Upper lobe of right lung (tissue), 1 donor: ENCODE results near the gene FBXW11. TPM values are rescaled to one million over a fixed set of nuclear protein-coding genes. Genes with fewer than 3 reads are reported as not detected.

Experiments used
- ATAC-seq: fragments of 200-7000 bp; cut with Tn5 transposase; one replicate; pipeline ENCODE4 v1.9.1; 2020; ENCODE audit warnings: mild to moderate bottlenecking, moderate library complexity
- DNase-seq: peaks from one replicate; pipeline ENCODE4 v3.0.0-alpha.2; 2020
- H3K27ac ChIP-seq: fragments of 200-600 bp; one replicate; pipeline ENCODE4 v1.8.0; 2022
- H3K27me3 ChIP-seq: fragments of 200-600 bp; one replicate; pipeline ENCODE4 v1.8.0; 2022; ENCODE audit warnings: mild to moderate bottlenecking
- H3K36me3 ChIP-seq: fragments of 200-600 bp; one replicate; pipeline ENCODE4 v1.8.0; 2022
- H3K4me1 ChIP-seq: fragments of 200-600 bp; one replicate; pipeline ENCODE4 v1.8.0; 2022
- H3K4me3 ChIP-seq: fragments of 200-600 bp; one replicate; pipeline ENCODE4 v1.8.0; 2022; ENCODE audit warnings: mild to moderate bottlenecking
- H3K9me3 ChIP-seq: fragments of 200-600 bp; one replicate; pipeline ENCODE4 v1.8.0; 2022
- intact Hi-C: fragments of 100-400 bp; cut with DNase I; formaldehyde crosslinking; loops from one replicate; pipeline ENCODE4 v1.11.0; 2022
- total RNA-seq: library from RNA; stranded (reverse); fragmentation: NEBNext Ultra II Directional; extraction: Animal tissue kit (Norgen Biotek cat#: 25700); gene quantifications from one replicate; pipeline ENCODE4 v1.2.1, GENCODE V29; 2021
- TF ChIP-seq, protein P1 (sequence below): fragments of 200-600 bp; IDR thresholded peaks from one replicate; pipeline ENCODE4 v1.8.0; 2022; ENCODE audit warnings: antibody characterized with exemption
- donor health status: DM: no; HTN: yes; CAD: no; lungs with severe emphysema.

Gene FBXW11
- total RNA-seq, 1 donor from 2014 or later: 61.8 TPM

DNA sequence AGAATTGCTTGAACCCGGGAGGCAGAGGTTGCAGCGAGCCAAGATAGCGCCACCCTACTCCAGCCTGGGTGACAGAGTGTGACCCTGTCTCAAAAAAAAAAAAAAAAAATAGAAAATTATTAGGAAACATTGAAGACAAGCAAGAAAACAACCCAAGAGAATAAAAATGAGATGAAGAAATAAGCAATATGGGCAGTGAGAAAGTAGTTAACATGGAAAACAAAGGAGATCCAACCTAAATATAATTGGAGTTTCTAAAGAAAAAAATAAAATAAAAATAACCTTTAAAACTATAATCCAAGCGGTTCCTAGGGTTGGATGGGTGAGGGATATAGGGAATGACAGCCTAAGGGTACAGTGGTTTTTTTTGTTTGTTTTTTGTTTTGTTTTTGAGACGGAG lies 71.9 kb downstream of the FBXW11 start:
- DNase-seq: no peak
- H3K27ac ChIP-seq: no peak overlapping the region
- H3K4me1 ChIP-seq: no peaks in the 10 kb centered on the region
- TF ChIP-seq, protein P1, sequence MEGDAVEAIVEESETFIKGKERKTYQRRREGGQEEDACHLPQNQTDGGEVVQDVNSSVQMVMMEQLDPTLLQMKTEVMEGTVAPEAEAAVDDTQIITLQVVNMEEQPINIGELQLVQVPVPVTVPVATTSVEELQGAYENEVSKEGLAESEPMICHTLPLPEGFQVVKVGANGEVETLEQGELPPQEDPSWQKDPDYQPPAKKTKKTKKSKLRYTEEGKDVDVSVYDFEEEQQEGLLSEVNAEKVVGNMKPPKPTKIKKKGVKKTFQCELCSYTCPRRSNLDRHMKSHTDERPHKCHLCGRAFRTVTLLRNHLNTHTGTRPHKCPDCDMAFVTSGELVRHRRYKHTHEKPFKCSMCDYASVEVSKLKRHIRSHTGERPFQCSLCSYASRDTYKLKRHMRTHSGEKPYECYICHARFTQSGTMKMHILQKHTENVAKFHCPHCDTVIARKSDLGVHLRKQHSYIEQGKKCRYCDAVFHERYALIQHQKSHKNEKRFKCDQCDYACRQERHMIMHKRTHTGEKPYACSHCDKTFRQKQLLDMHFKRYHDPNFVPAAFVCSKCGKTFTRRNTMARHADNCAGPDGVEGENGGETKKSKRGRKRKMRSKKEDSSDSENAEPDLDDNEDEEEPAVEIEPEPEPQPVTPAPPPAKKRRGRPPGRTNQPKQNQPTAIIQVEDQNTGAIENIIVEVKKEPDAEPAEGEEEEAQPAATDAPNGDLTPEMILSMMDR: no peak
- no peaks in the 10 kb centered on the region for H3K9me3 ChIP-seq
- ATAC-seq: no peak
- intact Hi-C loops: no loop called here
- H3K36me3 ChIP-seq: no peaks in the 10 kb centered on the region
- no peak overlapping the region for H3K4me3 ChIP-seq
- H3K27me3 ChIP-seq: no peaks in the 10 kb centered on the region

DNA sequence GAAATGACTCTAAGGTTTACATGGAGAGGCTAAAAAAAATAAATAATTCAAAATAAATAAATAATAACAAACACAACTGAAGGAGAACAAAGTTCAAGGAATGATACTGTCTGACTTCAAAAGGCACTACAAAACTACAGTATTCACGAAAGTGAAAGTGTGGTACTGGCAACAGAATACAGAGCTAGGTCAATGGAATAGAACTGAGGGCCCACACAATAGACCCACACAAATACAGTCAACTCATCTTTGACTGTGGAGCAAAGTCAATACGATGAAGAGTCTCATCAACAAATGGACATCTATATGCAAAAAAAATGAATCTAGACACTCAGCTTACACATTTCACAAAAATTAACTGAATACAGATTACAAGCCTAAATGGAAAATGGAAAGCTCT lies 75.3 kb downstream of the FBXW11 start:
- intact Hi-C loops: no loop called here
- H3K27me3 ChIP-seq: no peaks in the 10 kb centered on the region

DNA sequence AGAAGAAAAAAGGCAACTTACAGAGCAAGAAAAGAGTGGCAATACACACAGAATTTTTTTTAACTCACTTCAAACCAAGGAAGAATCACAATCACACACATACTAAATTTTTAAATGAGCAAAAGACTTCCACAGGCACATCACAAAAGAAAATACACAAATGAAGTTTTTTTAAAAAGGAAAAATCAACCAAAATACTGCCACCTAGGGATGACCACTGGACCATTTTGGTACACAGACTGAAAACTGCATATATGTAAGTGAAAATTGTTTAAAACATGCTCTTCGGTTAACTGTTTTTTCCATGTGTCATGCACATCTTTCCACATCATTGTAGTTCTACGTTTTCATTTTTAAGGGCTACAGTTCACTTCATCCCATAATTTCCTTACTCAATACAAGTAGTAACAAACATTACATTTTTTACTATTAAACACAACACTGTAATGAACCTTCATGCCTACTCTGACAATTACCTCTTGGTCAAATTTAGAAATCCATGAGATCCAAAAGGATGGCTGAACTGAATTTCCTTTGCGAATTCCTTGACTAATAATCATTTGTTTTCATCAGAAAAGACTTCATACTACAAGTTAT lies 79.0 kb downstream of the FBXW11 start:
- Histone ChIP-seq H3K4me1 (no peaks in the 10 kb centered on the region), H3K4me3 (no peak overlapping the region), H3K9me3 (no peaks in the 10 kb centered on the region), H3K27me3 (no peaks in the 10 kb centered on the region), H3K27ac (no peak overlapping the region), H3K36me3 (no peaks in the 10 kb centered on the region)
- TF ChIP-seq, protein P1: no peak
- no peak for DNase-seq
- intact Hi-C loops: no loop called here
- no peak for ATAC-seq

More for the DNA sequence above, 75.3 kb downstream of the FBXW11 start:
- Histone ChIP-seq H3K27ac (no peak overlapping the region), H3K9me3 (no peaks in the 10 kb centered on the region), H3K36me3 (no peaks in the 10 kb centered on the region), H3K4me1 (no peaks in the 10 kb centered on the region), H3K4me3 (no peak overlapping the region)
- TF ChIP-seq, protein P1: no peak
- ATAC-seq: no peak
- no peak for DNase-seq

DNA sequence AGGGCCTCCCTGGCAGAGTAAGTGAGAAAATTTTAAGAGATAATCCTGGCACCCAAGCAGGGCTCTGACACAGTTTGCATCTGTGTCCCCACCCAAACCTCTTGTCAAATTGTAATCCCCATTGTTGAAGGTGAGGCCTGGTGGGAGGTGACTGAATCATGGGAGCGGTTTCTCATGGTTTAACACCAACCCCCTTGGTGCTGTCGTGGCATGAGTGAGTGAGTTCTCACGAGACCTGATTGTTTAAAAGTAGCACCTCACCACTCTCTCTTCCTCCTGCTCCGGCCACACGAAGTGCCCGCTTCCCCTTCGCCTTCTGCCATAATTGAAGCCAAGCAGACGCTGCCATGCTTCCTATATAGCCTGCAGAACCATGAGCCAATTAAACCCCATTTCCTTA lies 80.1 kb downstream of the FBXW11 start:
- TF ChIP-seq, protein P1: no peak
- H3K27me3 ChIP-seq: no peaks in the 10 kb centered on the region
- no peaks in the 10 kb centered on the region for H3K36me3 ChIP-seq

DNA sequence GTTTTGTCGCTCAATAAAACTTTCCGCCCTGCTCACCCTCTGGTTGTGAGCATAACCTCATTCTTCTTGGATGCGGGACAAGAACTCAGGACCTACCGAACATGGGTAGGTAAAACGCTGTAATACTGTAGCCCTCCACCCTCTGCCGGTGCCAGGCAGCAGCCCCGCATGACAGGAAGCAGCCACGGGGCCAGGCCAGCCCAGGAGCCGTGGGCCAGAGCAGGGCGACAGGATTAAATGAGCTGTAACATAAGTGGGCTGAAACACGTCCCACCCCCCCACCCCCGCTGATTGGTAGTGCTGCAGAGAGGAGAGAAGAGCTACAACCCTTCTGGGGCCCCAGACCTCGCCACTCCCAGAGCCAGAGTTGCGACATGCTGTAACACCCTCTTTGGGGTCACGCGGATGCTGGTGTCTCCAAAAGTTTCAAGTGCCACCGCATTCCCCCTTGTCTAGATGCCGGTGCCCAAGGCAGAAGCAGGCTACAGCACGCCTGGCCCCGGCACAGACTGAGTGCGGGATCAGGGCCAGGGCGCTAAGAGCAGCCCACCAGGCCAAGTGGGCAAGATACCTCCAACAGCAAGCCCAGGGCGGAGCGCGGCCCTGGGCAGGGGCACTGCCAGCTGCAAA lies 81.8 kb downstream of the FBXW11 start:
- H3K9me3 ChIP-seq: no peaks in the 10 kb centered on the region
- no peak for DNase-seq
- H3K4me1 ChIP-seq: peaks cover 3% of the 10 kb centered on the region
- no peak for ATAC-seq
- TF ChIP-seq, protein P1: no peak
- H3K4me3 ChIP-seq: no peak overlapping the region
- no peaks in the 10 kb centered on the region for H3K36me3 ChIP-seq
- H3K27me3 ChIP-seq: no peaks in the 10 kb centered on the region
- intact Hi-C loops: no loop called here
- H3K27ac ChIP-seq: no peak overlapping the region

More for the DNA sequence above, 80.1 kb downstream of the FBXW11 start:
- ATAC-seq: no peak
- no peak overlapping the region for H3K27ac ChIP-seq
- no peaks in the 10 kb centered on the region for H3K9me3 ChIP-seq
- DNase-seq: no peak
- no peak overlapping the region for H3K4me3 ChIP-seq
- intact Hi-C loops: no loop called here
- peaks cover 3% of the 10 kb centered on the region for H3K4me1 ChIP-seq
